GM21786 (cell line): Measurements from ENCODE around the gene CCDC27.
"Not testable (repeated sequence)": the region's sequence is repeated elsewhere in the genome, so short reads cannot be mapped to it uniquely, and the experiment has no call there.

ENCODE experiments used
- ATAC-seq: cut with Tn5 transposase; IDR thresholded peaks from one replicate; pipeline ENCODE4 v1.9.1; 2021; ENCODE audit not compliant: unreplicated experiment

The CCDC27 gene

DNA sequence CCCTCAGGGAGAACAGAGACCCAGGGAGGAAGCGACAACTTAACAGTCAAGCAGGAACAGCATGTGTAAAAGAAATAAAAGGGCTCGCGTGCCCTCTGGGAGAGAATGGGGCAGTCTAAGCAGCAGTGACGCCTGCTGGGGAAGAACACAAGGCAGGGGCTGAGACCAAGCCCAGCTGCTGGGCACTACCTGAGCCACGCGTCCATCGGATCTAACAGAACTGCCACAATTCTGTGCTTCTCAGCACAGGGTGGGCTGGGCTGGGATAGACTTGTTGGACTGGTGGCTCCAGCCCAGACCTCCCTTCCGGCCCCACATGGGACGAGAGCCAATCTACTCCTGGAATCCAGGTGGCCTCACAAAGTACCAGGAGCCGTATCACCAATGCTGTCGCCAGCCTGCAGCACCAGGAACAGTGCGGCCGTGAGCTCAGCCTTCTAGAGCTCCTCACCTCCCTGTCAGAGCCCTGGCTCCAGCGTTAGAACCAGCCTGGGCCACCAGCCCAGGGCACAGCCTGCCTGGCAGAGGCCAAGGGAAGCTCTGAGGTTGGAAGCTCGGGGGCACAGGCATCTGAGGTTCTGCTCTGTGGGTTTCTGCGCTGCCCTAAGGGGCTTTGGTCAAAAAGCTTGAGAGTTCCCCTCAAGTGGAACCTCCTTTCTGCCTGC, 36.6 kb downstream of the CCDC27 start:
- no peak for ATAC-seq

DNA sequence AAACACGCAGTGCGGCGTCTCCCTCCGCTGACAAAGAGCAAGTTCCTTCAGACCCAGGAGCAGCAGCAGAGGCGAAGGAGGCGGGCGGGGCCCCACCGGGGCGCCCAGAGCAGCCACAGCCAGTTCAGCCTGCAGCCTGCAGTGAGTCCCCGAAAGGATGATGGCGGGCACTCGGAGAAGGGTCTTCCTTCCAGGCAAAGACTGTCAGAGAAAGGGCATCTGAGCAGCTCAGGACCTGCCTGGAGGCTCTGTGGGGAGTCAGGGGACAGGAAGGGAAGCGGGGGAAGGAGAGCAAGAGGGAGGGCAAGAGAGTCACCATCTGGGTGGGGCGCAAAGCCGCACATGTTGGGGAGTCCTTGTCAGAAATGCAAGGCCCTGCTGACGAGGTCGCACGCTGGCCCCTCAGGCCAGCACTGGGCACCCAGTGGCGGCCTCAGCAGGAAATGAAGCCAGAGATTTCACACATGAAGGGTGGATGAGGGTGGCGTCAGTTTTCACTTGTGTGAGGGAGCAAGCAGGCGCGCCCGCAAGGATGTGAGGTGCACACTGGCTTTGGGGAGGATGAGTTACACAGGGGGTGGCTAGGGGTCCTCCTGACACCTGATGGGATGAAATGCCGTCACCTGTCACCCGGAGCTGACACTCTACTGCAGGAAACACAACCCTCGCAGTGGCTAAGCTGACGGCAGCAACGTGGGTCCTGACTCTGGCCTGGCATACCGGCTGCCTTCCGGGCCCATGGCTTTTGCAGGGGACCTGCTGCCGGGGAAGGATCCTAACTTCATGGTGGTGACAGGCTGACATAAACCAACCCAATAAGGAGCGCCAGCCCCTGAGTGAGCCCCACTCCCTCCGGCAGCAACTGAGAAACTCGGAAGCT, 37.4 kb downstream of the CCDC27 start:
- no peak for ATAC-seq

DNA sequence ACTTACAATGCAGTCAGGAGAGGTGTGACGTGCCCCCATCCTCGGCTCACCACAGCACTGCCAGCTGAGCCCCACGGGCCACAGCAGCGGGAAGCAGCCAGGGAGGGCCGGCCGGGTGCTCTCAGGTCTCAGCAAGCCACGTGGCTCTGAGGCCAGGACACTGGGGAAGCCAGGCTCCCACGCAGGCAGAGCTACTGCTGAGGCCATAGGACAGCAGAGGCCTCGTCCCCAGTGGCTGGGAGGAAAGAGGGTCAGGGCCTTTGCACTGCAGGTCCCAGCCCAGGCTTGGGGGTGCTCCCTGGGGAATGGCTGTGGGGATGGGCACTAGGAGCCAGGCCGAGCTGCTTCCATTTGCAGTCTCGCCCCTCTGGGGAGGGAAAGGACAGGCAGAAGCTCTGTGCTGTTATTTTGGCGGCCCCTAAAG, 38.3 kb downstream of the CCDC27 start:
- ATAC-seq = no peak

DNA sequence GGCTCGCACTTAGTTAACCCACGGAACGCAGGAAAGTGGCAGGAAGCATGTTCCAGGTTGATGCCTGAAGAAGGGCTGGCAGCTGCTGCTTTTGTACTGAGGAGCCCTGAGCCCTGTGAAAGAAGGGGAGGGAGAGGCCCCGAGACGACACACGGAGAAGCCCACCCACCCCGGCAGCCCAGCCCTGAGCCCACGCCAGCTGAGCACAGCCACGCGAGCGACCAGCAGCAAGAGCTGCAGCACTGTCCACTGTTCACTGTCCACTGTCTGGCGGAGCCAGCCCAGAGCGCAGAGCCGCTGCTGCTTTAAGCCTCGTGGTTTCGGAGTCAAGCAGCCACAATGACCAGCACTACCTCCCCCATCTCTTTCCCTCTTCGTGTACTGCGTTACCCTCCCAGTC, 38.7 kb downstream of the CCDC27 start:
- no peak for ATAC-seq

DNA sequence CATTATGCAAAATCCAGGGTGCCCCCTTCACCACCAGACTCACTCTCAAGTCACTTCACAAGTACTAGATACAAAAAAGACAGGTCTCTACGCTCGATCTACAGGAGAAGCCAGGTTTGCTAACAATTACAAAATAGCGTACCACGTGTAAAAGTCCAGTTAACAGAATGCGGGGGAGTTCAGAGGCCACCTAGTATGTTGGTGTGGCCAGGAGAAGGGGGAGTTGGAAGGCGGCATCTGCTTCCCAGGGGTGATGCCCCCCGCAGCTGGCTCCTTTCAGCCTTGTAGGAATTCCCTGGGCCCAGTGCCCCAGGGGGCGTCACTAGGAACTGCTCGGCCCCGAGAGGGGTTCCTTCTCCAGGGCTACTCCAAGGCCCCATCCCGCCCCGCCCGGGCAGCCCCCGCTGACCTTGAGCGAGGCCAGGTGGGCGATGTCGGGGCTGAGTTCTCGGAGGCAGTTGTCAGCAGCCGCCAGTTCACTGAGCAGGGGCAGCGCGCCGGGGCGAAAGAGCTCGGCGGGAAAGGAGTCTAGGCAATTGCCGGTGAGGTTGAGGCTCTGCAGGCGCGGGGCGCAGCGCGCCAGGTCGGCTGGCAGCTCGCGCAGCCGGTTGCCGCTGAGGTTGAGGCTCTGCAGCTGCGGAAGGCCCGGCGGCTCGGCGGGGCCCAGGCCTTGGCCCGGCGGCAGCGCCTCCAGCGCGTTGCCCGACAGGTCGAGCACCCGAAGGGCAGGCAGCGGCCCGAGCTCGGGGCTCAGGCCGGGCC, 43.4 kb downstream of the CCDC27 start:
- peak; percentile 15 for ATAC-seq

DNA sequence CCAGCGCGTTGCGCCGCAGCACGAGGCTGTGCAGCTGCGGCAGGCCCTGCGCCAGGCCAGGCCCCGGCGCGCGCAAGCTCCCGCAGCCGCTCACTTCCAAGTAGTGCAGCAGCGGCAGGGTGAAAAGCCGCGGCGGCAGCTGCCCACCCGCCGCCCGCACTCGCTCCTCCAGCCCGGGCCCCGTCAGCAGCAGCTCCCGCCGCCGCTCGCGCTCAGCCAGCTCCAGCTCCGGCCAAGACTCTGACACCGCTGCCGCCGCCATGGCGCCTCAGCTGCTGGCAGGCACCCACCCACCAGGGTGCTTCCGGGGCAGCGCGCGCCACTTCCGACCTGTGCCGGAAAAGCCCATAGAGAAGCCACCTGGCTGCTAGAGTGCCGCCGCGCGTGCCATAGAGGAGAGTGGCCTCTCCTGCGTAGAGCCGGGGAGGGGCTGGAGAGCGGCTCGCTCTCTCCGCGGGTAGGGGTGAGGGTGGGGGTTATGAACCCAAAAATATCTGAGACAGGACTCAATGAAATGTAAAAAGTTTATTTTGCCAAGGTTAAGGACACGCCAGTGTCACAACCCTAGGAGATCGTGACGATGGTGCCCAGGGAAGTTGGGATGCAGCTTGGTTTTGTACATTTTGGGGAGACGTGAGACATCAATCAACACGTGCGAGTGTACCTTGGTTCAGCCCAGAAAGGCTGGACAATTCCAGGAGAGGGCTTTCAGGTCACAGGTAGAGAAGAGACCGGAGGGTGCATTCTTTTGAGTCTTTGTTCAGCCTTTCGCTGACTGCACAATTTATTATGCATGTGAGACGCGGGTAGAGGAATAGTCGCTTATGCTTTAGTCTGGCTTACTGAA, 44.2 kb downstream of the CCDC27 start, which contains the start of gene LRRC47:
TSS of gene LRRC47 (minus strand) at position 284 of the 847 bp plus-strand sequence. CDS start at position 262, 22 bp downstream.
- peak; percentile 97 for ATAC-seq

DNA sequence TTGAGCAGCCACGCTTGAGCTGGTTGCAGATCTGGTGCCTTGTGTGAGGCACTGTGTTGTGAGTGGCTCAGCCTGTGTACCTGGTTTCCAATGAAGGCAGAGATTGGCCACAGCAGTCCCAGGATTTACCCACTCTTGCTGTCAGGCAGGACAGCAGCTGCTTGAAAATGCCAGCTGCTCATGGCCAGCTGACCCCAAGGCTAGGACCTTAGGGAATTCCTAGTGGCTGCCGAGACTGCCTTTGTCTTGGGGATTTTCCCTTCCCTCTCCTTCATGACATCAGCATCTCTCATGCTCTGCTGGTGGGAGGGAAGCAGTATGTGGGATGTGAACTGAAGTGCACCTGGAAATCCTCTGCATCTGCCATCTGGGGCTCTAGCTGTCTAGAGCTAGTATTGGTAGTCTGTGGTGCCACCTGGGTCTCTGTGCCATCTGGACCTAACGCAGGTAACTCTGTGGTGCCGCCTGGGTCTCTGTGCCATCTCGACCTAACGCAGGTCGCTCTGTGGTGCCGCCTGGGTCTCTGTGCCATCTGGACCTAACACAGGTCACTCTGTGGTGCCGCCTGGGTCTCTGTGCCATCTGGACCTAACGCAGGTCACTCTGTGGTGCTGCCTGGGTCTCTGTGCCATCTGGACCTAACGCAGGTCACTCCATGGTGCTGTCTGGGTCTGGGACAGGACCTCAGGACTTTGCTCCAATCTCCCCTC, 47.9 kb downstream of the CCDC27 start:
- ATAC-seq = no peak

DNA sequence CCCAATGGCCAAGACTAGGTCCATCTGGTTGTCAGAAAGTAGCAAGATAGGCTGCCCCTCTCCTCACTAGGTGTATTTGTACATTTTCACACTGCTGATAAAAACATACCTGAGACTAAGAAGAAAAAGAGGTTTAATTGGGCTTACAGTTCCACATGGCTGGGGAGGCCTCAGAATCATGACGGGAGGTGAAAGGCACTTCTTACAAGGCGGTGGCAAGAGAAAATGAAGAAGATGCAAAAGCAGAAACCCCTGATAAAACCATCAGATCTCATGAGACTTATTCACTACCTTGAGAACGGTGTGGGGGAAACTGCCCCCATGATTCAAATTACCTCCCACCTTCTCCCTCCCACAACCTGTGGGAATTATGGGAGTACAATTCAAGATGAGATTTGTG, 48.5 kb downstream of the CCDC27 start:
- ATAC-seq = not testable (repeated sequence)

DNA sequence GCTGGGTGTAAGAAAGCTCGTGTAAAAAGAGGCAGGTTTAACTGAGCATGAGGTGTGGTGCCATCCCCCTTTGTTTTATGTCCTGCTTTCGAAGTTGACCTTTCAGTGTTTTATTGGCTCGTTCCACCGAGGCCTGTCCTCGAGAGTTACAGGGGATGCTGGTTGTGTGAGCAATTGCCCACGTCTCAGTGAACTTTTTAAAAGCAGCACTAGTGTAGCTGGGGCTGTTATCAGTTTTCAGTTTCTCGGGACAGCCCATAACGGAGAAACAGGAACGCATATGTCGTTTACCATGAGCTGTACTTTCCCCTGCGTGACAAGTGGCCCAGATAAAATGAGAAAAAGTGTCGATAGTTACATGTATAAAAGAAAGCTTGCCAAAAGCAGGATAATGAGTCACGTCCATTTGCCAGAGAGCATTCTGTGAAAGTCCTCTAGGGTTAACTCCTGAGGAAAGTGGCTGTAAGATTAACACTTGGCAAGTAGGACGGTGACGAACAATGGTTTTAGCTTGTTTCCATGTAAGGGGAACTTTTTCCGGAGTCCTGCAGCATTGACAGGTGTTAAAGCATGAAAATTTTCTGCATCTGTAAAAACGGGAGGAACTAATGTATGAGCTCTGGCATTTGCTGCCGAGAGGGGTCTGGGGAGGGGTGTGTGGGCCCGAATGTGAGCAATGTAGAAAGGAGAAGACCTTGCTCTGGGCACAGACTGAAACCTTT, 51.8 kb downstream of the CCDC27 start:
- no peak for ATAC-seq

DNA sequence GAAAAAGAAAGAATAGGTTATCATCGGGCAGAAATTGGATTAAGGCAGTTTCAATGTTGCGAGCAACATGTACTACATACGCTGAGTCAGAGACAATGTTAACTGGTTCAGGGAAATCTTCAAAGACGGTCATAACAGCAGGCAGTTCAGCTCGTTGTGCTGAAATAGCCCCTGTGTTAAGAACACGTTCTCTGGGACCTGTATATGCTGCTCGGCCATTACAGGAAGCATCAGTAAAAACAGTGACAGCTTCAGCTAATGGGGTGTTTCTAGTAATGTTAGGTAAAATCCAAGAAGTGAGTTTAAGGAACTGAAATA, 52.3 kb downstream of the CCDC27 start:
- not testable (repeated sequence) for ATAC-seq

DNA sequence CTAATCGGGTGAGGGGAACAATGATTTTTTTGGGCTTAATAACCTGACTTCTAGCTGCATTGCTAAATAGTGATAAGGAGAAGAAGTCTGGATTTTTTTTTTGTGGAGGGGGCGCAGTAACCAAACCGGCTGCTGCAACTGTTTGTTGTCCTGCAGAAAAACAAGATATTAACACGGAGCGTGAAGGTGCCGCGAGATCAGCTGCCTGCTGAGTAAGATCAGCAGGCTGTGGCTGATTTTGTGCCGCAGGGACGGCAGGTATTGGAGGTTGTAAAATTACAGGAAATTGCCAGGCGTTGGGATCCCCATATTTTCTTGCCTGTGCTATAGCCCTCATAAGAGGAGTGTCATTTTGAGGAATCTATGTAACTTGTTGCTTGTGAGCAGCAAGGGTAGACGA, 52.8 kb downstream of the CCDC27 start:
- ATAC-seq = no peak

DNA sequence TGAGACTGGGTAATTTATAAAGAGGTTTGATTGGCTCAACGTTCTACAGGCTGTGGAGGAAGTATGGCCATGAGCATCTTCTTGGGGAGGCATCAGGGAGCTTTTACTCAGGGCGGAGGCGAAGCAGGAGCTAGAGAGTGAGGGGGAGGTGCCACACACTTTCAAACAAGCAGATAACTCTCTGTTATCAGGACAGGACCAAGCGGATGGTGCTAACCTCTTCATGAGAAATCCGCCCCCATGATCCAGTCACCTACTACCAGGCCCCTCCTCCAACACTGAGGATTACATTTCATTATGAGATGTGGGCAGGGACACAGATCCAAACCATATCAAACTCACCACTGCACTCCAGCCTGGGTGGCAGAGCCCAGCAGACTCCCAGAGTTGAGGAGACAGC, 55.5 kb downstream of the CCDC27 start:
- ATAC-seq = no peak

DNA sequence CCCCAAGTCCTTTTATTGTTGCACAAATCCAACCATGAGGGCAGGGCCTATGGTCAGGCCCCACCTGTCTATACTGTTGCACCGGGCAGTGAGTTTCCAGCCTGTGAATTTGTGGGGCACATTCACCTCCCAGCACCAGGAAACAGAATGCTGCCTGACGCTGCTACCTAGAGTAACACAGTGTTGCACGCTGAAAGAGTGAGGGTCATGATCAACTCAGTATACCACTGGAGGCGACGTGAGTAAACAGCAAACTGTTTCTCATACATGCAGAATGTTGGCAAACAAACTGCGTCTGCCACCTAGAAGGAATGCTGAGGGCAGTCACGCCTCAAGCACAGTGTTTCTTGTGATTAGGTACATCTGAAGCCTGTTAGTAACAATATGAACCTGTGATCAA, 57.4 kb downstream of the CCDC27 start:
- no peak for ATAC-seq

DNA sequence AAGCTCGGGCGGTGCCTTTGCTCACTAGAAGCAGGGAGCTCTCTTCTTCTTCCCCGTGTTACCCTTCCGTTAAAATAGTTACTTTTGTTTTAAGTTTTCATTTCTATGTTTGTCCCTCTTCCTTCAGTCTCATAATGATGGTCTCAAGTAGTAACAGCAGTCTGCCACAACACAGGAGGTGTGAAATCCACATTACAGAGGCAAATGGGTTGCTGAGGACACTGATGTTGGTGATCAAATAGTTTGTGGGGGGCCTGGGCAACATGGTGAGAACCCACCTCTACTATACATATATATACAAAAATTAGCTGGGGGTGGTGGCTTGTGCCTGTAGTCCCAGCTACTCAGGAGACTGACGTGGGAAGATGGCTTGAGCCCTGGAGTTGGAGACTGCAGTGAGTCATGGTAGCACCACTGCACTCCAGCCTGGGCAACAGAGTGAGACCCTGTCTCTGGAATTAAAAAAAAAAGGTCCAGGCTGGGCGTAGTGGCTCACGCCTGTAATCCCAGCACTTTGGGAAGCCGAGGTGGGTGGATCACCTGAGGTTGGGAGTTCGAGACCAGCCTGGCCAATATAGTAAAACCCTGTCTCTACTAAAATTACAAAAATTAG, 58.0 kb downstream of the CCDC27 start:
- ATAC-seq = not testable (repeated sequence)

DNA sequence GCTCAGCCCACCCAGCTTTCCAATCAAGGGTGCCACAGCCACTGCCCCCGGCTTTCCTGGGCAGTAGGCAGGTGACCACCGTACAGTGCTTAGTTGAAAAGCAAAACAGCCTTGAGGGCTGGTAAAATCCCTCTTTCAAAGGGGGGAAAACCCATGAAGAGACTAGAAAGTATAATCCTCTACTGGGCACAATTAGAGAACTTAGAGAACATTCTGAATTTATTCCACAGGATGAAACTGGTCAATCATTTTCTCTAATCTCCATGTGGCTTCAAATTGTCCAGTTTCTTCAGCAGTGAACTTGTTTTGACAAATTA, 59.3 kb downstream of the CCDC27 start:
- ATAC-seq = no peak

DNA sequence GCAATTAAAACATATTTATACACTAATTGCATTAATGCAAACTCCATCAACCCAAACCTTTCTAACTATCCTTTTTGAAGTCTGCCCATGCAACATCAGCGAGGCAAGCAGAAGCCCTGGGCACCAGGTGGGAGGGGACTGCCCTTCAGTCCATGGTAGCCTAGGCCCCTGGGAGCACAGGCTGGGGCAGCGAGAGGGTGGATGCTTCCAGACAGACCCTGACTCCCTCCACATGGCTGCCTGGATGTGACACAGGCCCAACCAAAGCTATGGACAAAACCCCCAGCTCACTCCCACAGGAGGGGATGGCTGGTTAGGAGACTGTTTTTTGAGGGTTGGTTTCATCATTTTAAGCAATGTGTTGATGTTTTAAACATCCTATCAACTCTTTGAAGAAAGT, 61.8 kb downstream of the CCDC27 start:
- ATAC-seq = no peak

DNA sequence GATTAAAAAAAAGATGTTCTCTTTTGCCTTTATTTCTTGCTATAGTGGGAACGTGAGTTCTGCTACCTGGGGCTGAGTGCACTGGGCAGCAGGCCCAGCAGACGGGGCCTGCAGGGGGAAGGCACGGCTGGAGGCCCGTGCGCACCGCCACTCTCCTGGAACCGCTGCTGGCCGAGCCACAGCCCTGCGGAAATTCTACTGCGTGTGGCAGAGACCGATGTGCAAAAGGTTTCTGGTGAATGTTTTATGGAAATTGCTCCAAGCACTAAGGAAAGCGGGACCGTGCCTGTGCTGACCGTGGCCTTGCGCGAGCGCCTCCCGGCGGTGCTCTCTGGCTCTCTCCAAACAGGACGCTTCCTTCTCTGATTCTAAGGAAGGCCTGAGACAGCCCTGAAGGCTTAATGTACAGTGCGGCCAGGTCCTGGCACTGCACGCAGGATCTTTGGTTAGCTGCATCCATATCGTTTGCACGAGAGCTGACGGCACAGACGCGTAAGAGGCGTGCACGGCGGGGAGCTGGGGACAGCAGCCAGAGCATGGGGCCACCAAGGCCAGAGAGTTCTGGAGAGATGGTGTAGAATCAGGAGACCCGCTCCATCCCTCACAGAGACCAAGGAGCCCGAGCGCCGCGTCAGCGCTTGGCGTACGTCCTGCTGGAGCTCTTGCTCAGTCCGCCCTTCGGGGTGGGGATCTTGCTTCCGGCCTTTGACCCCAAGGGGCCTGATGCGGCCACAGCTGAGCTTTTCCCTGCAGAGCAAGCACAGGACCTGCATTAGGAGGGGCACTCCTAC, 62.7 kb downstream of the CCDC27 start:
- no peak for ATAC-seq

DNA sequence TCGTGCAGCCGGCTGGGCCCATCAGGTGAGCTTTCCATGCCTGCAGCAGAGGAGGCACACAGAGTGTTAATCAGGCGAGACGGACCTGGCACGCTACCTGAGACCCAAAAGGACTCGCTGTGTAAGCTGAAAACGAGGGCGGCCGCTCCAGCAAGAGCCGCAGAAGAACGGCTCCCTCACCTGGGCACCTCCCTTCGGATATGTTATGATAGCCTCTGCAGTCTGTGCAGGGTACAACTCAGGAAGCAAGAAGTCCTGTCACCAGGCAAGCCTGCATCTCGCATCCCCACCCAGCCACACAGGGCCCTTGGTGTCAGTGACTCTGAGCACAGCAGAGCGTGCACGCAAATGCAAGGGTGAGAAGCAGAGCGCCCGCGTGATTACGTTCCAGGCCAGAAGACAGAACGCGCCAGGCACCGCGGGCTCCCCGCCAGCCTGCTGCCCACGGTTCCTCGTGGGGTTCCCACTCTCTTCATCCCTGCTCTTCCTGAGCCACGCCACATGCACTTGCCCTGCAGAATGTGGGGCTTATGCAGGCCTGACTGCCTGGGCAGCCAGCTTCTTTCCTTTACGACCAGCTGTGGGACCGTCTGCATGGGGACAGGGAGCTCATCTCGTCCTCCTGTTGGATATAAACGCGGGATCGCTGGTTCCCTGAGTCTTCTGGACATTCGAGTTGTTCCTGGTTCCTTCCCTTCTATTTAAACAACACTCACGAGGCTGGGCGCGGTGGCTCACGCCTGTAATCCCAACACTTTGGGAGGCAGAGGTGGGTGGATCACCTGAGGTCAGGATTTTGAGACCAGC, 64.3 kb downstream of the CCDC27 start:
- ATAC-seq = no peak
